GM19240 (cell line): ENCODE results near the gene C10orf90.
"Not testable (repeated sequence)": the region's sequence is repeated elsewhere in the genome, so short reads cannot be mapped to it uniquely, and the experiment has no call there.

Experiments used
- DNase-seq: peaks from one replicate; pipeline ENCODE4 v3.0.0; 2011; ENCODE audit warnings: low spot score; ENCODE audit not compliant: insufficient read length

C10orf90 gene

DNA sequence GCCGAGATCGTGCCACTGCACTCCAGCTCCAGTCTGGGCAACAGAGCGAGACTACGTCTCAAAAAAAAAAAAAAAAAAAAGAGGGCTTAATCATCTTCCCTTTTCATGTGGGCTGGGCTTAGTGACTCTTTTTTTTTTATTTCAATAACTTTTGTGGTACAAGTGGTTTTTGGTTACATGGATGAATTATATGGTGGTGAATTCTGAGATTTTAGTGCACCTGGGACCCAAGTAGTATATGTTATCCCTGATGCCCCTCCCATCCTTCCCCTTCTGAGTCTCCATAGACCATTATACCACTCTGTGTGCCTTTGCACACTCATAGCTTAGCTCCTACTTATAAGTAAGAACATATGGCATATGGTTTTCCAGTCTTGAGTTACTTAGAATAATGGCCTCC, 277.4 kb downstream of the C10orf90 start:
- DNase-seq: no peak

DNA sequence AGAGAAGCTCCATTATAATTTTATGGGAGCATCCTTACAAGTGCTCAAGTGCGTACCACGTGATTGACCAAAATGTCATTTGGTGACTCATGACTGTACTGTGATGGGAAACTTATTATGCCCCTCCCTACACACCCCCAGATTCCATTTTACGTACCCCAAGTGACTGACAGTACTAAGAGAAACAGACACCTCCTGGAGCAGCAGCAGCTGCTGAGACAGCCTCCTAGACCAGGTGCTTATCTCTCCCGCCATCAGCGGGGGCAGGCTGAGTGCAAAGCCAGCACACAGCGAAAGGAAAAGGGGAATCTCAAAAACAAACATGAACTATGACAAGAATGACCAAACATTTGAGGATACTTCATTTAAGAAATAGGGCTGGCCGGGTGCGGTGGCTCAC, 278.0 kb downstream of the C10orf90 start:
- DNase-seq: no peak

DNA sequence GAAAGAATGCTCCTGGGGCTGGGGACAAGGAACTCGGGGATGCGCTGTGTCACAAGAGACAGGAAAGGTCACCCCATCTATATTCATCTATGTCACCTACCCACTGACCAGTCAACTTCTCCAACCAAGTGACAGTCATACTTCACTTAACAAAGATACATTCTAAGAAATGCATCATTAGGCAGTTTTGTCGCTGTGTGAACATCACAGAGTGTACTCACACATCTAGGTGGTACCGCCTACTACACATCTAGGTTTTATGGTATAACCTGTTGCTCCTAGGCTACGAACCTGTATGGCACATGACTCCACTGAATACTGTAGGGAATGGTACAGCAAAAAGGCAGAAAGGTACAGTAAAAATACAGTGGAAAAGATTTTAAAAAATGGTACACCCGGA, 278.4 kb downstream of the C10orf90 start:
- no peak for DNase-seq

DNA sequence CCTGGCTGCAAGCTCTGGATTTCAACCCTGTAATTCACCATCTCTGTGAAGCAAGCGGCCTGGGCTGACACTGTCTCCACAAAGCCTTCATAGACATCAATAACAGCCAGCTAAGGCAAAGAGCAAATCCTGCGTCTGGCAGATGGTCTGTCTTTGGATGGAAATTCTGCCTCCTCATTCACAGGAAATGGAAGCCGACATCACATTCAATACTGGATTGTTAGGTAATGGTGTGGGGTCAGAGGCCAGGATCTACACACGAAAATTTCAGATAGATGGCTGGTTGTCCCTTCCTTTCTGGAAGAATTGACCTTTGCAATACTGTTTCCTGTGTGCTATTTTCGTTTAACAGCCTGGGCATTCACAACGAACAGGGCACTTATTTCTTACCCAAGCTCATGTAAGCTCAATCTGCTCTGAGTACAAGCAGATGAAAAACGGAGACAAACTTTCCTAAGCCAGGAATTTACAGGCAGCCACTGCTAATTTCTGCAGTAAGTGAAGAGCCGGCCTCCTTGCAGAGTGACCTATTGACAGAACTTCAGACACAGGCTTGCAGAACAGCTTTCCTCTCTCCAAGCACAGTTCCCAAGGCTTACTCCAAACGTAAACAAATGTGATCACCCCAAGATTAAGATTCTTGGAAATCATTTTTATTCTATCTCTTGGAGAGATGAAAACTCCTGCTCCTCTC, 279.2 kb downstream of the C10orf90 start:
- no peak for DNase-seq

DNA sequence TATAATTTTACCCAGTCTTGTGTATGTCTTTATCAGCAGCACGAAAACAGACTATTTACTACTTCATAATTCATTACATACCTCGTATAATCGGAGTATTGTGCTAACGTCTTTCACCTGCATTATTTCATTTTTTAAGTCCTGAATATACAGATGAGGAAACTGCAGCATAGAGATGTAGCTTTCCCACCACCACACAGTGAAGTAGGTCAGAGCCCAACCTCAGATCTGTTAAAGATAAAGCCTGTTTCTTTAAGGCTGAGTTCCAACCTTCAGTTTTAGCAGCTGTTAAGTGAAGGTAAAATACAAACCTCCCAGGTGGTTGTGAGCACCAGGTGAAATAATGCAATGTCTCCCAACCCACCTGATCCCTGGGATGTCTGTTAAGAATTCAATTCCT, 280.2 kb downstream of the C10orf90 start:
- DNase-seq: no peak

DNA sequence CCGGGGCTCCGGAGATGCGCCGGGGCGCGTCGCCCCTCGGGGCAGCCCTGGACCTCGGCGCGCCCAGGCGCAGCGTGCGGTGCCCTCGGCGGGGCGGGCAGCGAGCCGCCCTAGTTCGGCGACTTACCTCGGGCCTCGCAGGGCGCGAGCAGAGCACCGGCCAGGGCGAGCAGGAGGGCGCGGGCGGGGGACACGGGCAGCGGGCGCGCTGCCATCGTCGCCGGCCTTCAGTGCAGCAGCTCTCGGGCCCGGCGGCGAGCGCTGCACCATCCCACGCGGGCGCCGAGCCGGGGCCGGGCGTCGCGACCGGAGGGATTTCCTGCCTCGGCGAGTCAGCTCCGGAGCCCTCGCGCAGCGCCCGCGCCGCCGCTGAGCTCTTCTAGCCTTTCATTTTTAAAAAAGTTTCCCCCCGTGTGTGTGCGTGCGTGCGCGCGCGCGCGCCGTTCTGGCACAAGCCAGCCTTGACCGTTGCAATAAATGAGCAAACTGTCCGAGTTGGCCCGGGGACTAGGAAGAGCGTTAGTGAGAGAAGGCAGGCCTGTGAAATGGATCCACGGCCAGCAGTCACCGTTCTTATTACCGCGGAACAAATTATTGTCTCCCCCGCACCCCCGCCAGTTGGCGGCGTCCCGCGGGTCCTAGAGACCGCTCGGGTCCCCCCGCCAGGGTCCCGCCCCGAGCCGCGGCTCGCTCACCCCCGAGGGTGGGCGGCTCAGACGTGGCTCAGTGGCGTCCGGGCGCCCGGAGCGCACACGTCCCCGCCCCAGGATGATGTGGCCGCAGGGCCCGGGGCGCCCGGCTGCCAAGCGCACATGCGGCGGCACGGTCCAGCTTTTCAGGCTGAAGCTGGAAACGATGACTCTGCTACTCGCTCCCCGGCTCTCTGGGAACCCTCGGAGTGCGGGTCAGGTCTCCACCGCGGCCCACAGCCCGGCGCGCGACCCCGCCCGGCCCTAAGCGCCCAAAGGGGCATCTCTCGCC, 282.3 kb downstream of the C10orf90 start, which contains the start of gene ADAM12:
Gene ADAM12, minus strand, starts transcription at position 547 of the 981 bp plus-strand sequence. Its CDS starts 332 bp downstream, at position 215.
- no peak for DNase-seq

DNA sequence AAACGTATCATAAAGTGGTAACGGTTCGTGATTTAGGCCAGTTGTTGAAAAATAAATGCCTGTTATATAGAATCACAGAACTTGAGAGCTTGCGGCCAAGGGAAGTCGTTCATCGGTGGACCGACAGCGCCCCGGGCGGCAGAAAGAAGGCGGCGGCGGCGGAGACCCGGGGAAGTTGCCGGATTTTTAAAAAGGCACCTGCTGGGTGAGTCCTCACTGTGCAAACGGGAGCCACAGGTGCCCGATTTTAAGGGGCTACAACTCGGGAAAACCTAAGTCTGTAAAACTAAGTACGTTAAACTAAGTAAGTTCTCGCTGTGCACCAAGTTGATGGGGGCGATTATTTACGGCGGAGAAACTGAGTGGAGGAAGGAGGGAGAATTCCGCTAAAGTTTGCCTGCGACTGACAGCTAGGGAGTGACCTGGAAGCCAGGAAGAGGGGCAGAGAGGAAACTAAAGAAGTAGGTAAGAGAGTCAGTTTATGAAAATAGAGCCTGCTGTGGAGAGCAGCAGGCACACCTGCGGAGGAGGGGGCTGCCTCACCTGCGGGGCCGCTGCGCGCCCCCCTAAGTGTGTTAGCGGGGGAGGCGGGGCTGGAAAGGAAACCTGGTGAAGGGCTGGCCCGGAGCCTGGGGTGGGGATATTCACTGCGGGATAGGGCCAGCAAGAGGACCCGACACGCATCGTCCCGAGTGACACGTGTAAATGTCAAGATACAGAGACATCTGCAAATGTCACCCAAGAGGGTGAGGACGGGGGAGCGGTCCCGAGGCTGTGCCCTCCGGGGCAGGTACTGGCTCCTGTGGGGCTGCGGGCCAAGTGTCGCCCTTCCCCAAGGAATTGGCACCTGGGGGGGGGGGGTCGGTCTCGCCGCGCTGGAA, 283.2 kb downstream of the C10orf90 start:
- no peak for DNase-seq

DNA sequence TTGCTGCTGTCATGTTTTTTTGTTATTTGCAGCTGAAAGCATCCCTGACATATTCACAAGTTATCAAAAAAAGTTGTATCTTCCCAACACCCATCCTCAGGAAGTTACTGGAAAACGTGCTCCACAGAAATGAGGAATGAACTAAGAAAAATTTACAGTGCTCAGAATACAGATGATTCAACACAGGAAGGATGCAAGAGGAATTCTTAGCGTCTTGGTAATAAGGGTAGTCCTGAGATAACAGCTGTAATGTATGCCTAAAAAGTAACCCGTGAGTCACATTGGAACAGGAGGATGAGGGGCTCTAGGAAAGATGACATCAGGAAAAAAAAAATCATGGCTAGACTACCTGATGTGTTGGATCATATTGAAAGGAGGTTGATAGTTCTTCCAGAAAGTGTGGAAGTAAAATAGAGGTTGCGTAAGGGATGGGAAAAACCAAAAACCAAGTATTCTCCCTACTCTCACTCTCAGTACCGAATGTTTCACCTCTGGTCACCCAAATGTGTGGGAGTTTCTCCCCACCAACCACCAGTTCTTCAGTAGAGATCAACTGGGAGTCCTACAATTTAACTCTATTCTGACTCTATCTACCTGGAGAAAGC, 286.1 kb downstream of the C10orf90 start:
- DNase-seq: no peak

DNA sequence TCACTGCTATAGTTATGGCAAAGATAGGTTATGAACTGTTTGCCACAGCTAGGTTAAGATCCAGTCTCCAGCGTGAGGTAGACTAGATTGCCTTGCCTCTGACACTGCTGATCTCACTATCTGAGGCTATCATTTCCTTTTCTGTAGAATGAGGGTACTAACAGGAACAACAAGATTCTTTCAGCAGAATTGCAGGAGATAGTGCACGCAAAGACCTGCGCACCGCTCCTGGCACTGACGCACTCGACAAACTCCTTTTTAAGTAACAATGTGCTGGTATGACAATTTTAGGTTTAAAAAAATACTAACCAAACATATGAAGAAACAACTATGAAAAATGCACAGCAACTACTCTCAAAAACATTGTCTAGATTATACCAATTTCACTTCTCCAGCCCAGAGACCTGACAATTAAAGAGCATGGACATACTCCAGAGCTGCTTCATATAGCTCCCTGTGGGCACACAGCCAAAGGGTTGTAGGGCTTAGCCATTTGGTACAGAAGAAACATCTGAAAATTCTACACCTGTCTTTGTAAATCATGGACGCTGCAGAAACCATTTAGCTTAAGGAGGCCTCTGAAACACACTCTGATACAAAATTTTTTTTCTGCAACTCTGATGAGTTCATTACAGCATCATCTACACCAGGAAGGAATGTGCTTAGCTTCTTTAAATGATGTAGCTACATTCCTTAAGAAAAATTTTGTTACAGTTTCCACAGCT, 290.0 kb downstream of the C10orf90 start:
- no peak for DNase-seq

DNA sequence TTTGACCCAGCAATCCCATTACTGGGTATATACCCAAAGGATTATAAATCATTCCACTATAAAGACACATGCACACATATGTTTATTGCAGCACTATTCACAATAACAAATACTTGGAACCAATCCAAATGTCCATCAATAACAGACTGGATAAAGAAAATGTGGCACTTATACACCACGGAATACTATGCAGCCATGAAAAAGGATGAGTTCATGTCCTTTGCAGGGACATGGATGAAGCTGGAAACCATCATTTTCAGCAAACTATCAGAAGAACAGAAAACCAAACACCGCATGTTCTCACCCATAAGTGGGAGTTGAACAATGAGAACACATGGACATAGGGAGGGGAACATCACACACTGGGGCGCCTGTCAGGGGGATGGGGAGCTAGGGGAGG, 291.3 kb downstream of the C10orf90 start:
- not testable (repeated sequence) for DNase-seq

DNA sequence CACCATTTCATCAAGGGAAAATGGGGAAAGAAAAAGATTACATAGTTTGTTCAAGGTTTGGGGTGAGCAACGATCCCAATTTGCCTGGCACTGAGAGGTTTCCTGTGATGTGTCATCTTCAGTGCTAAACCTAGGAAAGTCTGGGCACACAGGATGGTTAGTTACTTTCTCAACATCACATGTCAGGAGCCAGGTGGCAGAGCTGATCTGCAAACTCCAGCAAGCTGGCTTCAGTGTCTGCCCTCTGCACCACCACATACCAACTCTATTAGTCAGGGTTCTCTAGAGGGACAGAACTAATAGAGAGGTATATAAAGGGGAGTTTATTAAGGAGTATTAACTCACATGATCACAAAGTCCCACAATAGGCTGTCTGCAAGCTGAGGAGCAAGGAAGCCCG, 293.5 kb downstream of the C10orf90 start:
- no peak for DNase-seq

DNA sequence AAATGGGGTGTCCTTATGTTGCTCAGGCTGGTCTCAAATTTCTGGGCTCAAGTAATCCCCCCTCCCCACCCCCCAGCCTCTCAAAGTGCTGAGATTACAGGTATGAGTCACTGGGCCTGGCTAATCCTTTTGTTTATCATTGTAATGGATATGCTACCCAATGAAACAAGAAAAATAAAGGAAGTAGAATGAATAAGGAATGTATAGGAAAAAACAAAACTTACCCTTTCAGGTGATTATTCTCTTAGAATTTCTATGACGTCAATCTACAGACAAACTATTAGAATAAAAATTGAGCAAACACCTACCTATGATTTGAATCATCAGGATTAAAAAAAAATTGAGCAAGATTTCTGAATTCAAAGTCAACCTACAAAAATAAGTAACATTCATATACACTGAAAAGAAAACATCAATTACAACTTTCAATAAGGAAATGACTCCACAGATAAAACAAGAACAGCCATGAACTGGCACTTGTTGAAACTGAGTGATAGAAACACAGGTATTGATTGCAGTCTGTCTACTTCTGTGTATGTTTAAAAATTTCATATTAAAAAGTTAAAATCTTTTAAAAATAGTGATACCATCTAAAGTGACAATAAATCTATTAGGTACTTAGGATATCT, 294.5 kb downstream of the C10orf90 start:
- no peak for DNase-seq

DNA sequence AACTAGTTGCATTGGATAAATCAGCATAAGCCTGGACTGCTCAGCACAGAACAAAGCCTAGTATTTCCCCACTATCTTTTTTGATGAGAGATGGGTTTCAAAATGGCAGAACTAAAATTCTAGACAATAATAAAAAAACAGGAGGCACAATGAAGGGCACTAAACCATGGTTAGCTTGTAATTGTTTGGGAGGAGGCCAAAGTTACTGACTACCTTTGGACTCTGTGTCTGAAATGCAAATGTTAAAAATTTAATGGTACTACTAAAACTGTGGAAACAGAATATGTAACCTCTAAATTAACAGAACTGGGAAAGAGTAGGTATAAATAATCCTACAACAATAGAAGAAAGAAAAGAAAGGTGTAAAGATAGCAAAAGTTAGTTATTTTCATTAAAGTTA, 295.2 kb downstream of the C10orf90 start:
- DNase-seq: no peak
